ENCODE data around the gene DOCK3. TPM values are rescaled to one million over a fixed set of nuclear protein-coding genes. Genes with fewer than 3 reads are reported as not detected.

The DOCK3 gene
- total and polyA plus RNA-seq, 2 of the 4 experiments (the other 2 are of a cell fraction): under 0.01 to 0.12 TPM

DNA sequence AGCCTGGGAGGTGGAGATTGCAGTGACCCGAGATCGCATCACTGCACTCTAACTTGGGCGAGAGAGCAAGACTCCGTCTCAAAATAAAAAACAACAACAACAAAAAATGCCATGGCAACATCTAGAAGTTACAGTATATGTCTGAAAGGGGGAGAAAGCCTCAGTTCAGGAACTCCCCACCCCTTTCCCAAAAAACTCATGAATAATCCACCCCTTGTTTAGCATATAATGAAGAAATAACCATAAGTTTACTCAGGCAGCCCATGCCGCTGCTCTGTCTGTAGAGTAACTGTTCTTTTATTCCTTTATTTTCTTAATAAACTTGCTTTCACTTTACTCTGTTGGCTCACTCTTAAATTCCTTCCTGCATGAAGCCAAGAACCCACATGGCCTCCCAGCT is 145.2 kb downstream of the DOCK3 start:
- H4K91ac ChIP-seq (ENCODE audit: insufficient read depth, low read depth, low read length): no peak overlapping the region
- H3K4me3 ChIP-seq (ENCODE audit: insufficient read depth, low read depth, low read length): no peak overlapping the region
- no peak for DNase-seq
- WGBS, 2 experiments (ENCODE audit: extremely low coverage in 2 of 2, insufficient read length in 1 of 2): no CpG with 5 or more reads among the region's 5 CpGs
- no peak overlapping the region for H3K18ac ChIP-seq (ENCODE audit: low read depth, low read length)
- H3K4ac ChIP-seq (ENCODE audit: low read depth, low read length): no peak overlapping the region
- H3K23ac ChIP-seq (ENCODE audit: low read depth, low read length): no peak overlapping the region
- H3K9ac ChIP-seq (ENCODE audit: low read depth, low read length): no peak overlapping the region
- no peak overlapping the region for H3K4me2 ChIP-seq (ENCODE audit: low read depth, low read length)
- H2AK9ac ChIP-seq (replicated peaks; ENCODE audit: low read depth, low read length, poor library complexity): no peak overlapping the region
- TF ChIP-seq, protein P1, sequence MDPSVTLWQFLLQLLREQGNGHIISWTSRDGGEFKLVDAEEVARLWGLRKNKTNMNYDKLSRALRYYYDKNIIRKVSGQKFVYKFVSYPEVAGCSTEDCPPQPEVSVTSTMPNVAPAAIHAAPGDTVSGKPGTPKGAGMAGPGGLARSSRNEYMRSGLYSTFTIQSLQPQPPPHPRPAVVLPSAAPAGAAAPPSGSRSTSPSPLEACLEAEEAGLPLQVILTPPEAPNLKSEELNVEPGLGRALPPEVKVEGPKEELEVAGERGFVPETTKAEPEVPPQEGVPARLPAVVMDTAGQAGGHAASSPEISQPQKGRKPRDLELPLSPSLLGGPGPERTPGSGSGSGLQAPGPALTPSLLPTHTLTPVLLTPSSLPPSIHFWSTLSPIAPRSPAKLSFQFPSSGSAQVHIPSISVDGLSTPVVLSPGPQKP (IDR thresholded peaks at IDR 0.05; ENCODE audit: borderline replicate concordance, low read depth, low read length): no peak
- no peak for TF ChIP-seq CEBPB (IDR thresholded peaks at IDR 0.05; ENCODE audit: low read depth, low read length)
- TF ChIP-seq, protein P2, sequence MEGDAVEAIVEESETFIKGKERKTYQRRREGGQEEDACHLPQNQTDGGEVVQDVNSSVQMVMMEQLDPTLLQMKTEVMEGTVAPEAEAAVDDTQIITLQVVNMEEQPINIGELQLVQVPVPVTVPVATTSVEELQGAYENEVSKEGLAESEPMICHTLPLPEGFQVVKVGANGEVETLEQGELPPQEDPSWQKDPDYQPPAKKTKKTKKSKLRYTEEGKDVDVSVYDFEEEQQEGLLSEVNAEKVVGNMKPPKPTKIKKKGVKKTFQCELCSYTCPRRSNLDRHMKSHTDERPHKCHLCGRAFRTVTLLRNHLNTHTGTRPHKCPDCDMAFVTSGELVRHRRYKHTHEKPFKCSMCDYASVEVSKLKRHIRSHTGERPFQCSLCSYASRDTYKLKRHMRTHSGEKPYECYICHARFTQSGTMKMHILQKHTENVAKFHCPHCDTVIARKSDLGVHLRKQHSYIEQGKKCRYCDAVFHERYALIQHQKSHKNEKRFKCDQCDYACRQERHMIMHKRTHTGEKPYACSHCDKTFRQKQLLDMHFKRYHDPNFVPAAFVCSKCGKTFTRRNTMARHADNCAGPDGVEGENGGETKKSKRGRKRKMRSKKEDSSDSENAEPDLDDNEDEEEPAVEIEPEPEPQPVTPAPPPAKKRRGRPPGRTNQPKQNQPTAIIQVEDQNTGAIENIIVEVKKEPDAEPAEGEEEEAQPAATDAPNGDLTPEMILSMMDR (conservative IDR thresholded peaks at IDR 0.05; ENCODE audit: low read depth, low read length): no peak
- TF ChIP-seq CHD1 (IDR thresholded peaks at IDR 0.05; ENCODE audit: low read depth, low read length): no peak
- no peak for TF ChIP-seq MAZ (IDR thresholded peaks at IDR 0.05; ENCODE audit: borderline replicate concordance, low read depth, low read length)
- TF ChIP-seq SMC3 (IDR thresholded peaks at IDR 0.05; ENCODE audit: low read depth, low read length): no peak
- TF ChIP-seq NFE2L2 (IDR thresholded peaks at IDR 0.05; ENCODE audit: low read depth, low read length): no peak
- no peak for TF ChIP-seq MAFK (IDR thresholded peaks at IDR 0.05; ENCODE audit: low read depth, low read length)
- TF ChIP-seq, protein P3, sequence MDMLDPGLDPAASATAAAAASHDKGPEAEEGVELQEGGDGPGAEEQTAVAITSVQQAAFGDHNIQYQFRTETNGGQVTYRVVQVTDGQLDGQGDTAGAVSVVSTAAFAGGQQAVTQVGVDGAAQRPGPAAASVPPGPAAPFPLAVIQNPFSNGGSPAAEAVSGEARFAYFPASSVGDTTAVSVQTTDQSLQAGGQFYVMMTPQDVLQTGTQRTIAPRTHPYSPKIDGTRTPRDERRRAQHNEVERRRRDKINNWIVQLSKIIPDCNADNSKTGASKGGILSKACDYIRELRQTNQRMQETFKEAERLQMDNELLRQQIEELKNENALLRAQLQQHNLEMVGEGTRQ (IDR thresholded peaks at IDR 0.05; ENCODE audit: low read depth, low read length): no peak
- TF ChIP-seq RCOR1 (IDR thresholded peaks at IDR 0.05; ENCODE audit: insufficient replicate concordance, low read length): no peak
- TF ChIP-seq MXI1 (IDR thresholded peaks at IDR 0.05; ENCODE audit: borderline replicate concordance, low read depth, low read length): no peak
- in situ Hi-C loops (cut with MboI; ENCODE audit: low sequenced_read_pairs): no loop called here
- dilution Hi-C loops (cut with HindIII; ENCODE audit: low sequenced_read_pairs, unreplicated experiment): no loop called here
- ATAC-seq (ENCODE audit: low read depth): no peak
- no peaks in the 10 kb centered on the region for H3K4me1 ChIP-seq (ENCODE audit: control insufficient read depth, insufficient read depth, low read length)
- POLR2A ChIA-PET (ENCODE audit: unreplicated experiment): no interaction called here
- no TSS peak for BruUV-seq (replicated peaks)
- no peaks in the 10 kb centered on the region for H4K20me1 ChIP-seq (ENCODE audit: insufficient read depth, low read length)
- H2BK5ac ChIP-seq (ENCODE audit: low read depth, low read length, poor library complexity, severe bottlenecking): no peak overlapping the region
- no peak overlapping the region for H3K27ac ChIP-seq (ENCODE audit: insufficient read depth, low read length)
- H2AK5ac ChIP-seq (ENCODE audit: low read depth, low read length): no peak overlapping the region
- no peaks in the 10 kb centered on the region for H3K36me3 ChIP-seq (ENCODE audit: control insufficient read depth, insufficient read depth, low read length)
- no peaks in the 10 kb centered on the region for H3K27me3 ChIP-seq (ENCODE audit: control insufficient read depth, insufficient read depth, low read length)
- CTCF ChIA-PET: no interaction called here
- no peak overlapping the region for H3K56ac ChIP-seq (ENCODE audit: extremely low read depth, insufficient read depth, low read length)
- H4K8ac ChIP-seq (ENCODE audit: low read depth in 2 of 2, low read length in 2 of 2): no peak overlapping the region
- no peak overlapping the region for H2BK20ac ChIP-seq (ENCODE audit: low read depth, low read length)
- H2BK120ac ChIP-seq (ENCODE audit: low read depth, low read length): no peak overlapping the region
- H2BK15ac ChIP-seq (ENCODE audit: low read depth, low read length): no peak overlapping the region
- H3K14ac ChIP-seq (replicated peaks; ENCODE audit: low read depth, low read length): no peak overlapping the region
- H2AFZ ChIP-seq (replicated peaks; ENCODE audit: low read length, poor library complexity): no peak overlapping the region
- H3K79me1 ChIP-seq (ENCODE audit: low read depth in 1 of 2, low read length in 2 of 2): no peaks in the 10 kb centered on the region
- intact Hi-C loops (cut with micrococcal nuclease): no loop called here
- no peak overlapping the region for H4K5ac ChIP-seq (ENCODE audit: low read depth, low read length)
- H3K9me1 ChIP-seq (ENCODE audit: insufficient read depth, low read length): no peaks in the 10 kb centered on the region
- H3K9me3 ChIP-seq (ENCODE audit: control insufficient read depth, insufficient read depth, low read length): no peaks in the 10 kb centered on the region; the same call in 1 of the 2 replicates

All from IMR-90 (cell line).